HG03025 (cell line): Measurements from ENCODE around the gene MEIOSIN.
"Not testable (repeated sequence)": the region's sequence is repeated elsewhere in the genome, so short reads cannot be mapped to it uniquely, and the experiment has no call there.

Experiments used
- ATAC-seq: cut with Tn5 transposase; IDR thresholded peaks from one replicate; pipeline ENCODE4 v1.9.1; 2021; ENCODE audit warnings: mild to moderate bottlenecking, moderate library complexity; ENCODE audit not compliant: unreplicated experiment, low FRiP score

MEIOSIN gene

GRCh38 chr19:45793178-45793564 lies 59.9 kb downstream of the MEIOSIN start:
- no peak for ATAC-seq

- no peak for ATAC-seq
Measured at GRCh38 chr19:45793876-45794275, 60.6 kb downstream of the MEIOSIN start.

- ATAC-seq: no peak
Measured at GRCh38 chr19:45794627-45795026, 61.4 kb downstream of the MEIOSIN start.

- no peak for ATAC-seq
Measured at GRCh38 chr19:45798995-45799517, 65.8 kb downstream of the MEIOSIN start.

- not testable (repeated sequence) for ATAC-seq
Measured at GRCh38 chr19:45799541-45799940, 66.3 kb downstream of the MEIOSIN start.

GRCh38 chr19:45800070-45800553 lies 66.9 kb downstream of the MEIOSIN start:
- no peak for ATAC-seq

- ATAC-seq: no peak
Measured at GRCh38 chr19:45801603-45802175, 68.5 kb downstream of the MEIOSIN start.

- ATAC-seq: no peak
Measured at GRCh38 chr19:45804140-45804958, 71.1 kb downstream of the MEIOSIN start.

- no peak for ATAC-seq
Measured at GRCh38 chr19:45804959-45805230, 71.7 kb downstream of the MEIOSIN start.

- no peak for ATAC-seq
Measured at GRCh38 chr19:45805719-45806118, 72.5 kb downstream of the MEIOSIN start.

GRCh38 chr19:45809643-45810159 lies 76.5 kb downstream of the MEIOSIN start:
- ATAC-seq: no peak

GRCh38 chr19:45812297-45812696 lies 79.1 kb downstream of the MEIOSIN start:
- ATAC-seq: no peak
